Activated B cell treated with CpG ODN at 0.5 μM for 24 hours (primary cell): ENCODE measurements around the gene CABLES1. TPM values are rescaled to one million over a fixed set of nuclear protein-coding genes. Genes with fewer than 3 reads are reported as not detected.

Experiments
- ATAC-seq: fragments of 200-7000 bp; cut with Tn5 transposase; one replicate; pipeline ENCODE4 v1.10.0; 2021; ENCODE audit warnings: low read depth, mild to moderate bottlenecking, moderate library complexity
- CTCF ChIA-PET: fragments of 350-600 bp; sonication (Branson Sonifier 250); formaldehyde crosslinking; loops from one replicate; lab custom pipeline; 2021; ENCODE audit warnings: antibody characterized with exemption; lab: Charles Lee
- POLR2A ChIA-PET: fragments of 350-600 bp; sonication (Branson Sonifier 250); formaldehyde crosslinking; loops from one replicate; lab custom pipeline; 2021; ENCODE audit warnings: antibody characterized with exemption; lab: Charles Lee
- DNase-seq: peaks from one replicate; pipeline ENCODE4 v3.0.0; 2022
- H3K27ac Mint-ChIP-seq: one replicate; pipeline ENCODE4 v1.8.0; 2020; ENCODE audit warnings: mixed read lengths
- H3K27me3 Mint-ChIP-seq: one replicate; pipeline ENCODE4 v1.8.0; 2021; ENCODE audit warnings: mixed read lengths
- H3K36me3 Mint-ChIP-seq: one replicate; pipeline ENCODE4 v1.8.0; 2021; ENCODE audit warnings: low read depth, mixed read lengths
- H3K4me1 Mint-ChIP-seq: one replicate; pipeline ENCODE4 v1.8.0; 2021; ENCODE audit warnings: mixed read lengths
- H3K4me3 Mint-ChIP-seq: one replicate; pipeline ENCODE4 v1.8.0; 2020; ENCODE audit warnings: mild to moderate bottlenecking, mixed read lengths
- H3K9me3 Mint-ChIP-seq: one replicate; pipeline ENCODE4 v1.8.0; 2020; ENCODE audit warnings: mixed read lengths
- CTCF ChIP-seq: fragments of 200-600 bp; IDR thresholded peaks from one replicate; pipeline ENCODE4 v1.8.0; 2022; ENCODE audit warnings: antibody characterized with exemption, mild to moderate bottlenecking
- intact Hi-C: fragments of 100-400 bp; cut with micrococcal nuclease; formaldehyde crosslinking; loops from one replicate; pipeline ENCODE4 v1.15.1; 2024
- total RNA-seq: library from RNA; stranded (reverse); gene quantifications from 2 replicates; pipeline ENCODE4 v1.2.3, GENCODE V29; 2022

The CABLES1 gene
- total RNA-seq, 1 donor from 2014 or later = 32.3 TPM

GRCh38 chr18:23182606-23183005 is 47.3 kb downstream of the CABLES1 start:
- H3K27me3 Mint-ChIP-seq = peaks cover 2% of the 10 kb centered on the region
- CTCF ChIA-PET = interaction anchor here (0.8 to 1.5 kb wide), 2 partner anchors 48 to 197 kb away, joined by 3 to 5 read pairs; no protein-coding TSS in a partner anchor
- ATAC-seq = no peak

GRCh38 chr18:23183411-23184150 is 48.3 kb downstream of the CABLES1 start:
- POLR2A ChIA-PET = no interaction called here
- intact Hi-C loops = no loop called here
- no peak for TF ChIP-seq CTCF
- Mint-ChIP-seq H3K4me1 (peaks cover 13% of the 10 kb centered on the region), H3K27me3 (peaks cover 2% of the 10 kb centered on the region), H3K36me3 (no peaks in the 10 kb centered on the region), H3K4me3 (no peak overlapping the region), H3K27ac (no peak overlapping the region), H3K9me3 (no peaks in the 10 kb centered on the region)
- DNase-seq = no peak
- CTCF ChIA-PET = interaction anchor here (0.8 kb wide), 1 partner anchor 49 kb away, joined by 3 read pairs; no protein-coding TSS in a partner anchor
- no peak for ATAC-seq

More at GRCh38 chr18:23182606-23183005, 47.3 kb downstream of the CABLES1 start:
- no peak overlapping the region for H3K4me3 Mint-ChIP-seq
- peaks cover 13% of the 10 kb centered on the region for H3K4me1 Mint-ChIP-seq
- no peak overlapping the region for H3K27ac Mint-ChIP-seq
- DNase-seq = no peak
- H3K9me3 Mint-ChIP-seq = no peaks in the 10 kb centered on the region
- no peak for TF ChIP-seq CTCF
- intact Hi-C loops = no loop called here
- POLR2A ChIA-PET = interaction anchor here (0.9 kb wide), 1 partner anchor 48 kb away, joined by 3 read pairs; no protein-coding TSS in a partner anchor
- no peaks in the 10 kb centered on the region for H3K36me3 Mint-ChIP-seq

- ATAC-seq = no peak
- intact Hi-C loops = no loop called here
- ChIA-PET POLR2A (interaction anchor here (0.7 kb wide), 1 partner anchor 41 kb away, joined by 6 read pairs; no protein-coding TSS in a partner anchor), CTCF (no interaction called here)
- H3K4me1 Mint-ChIP-seq = peaks cover under 1% of the 10 kb centered on the region
- no peaks in the 10 kb centered on the region for H3K36me3 Mint-ChIP-seq
- no peak overlapping the region for H3K4me3 Mint-ChIP-seq
- H3K27ac Mint-ChIP-seq = no peak overlapping the region
- TF ChIP-seq CTCF = no peak
- no peak for DNase-seq
- no peaks in the 10 kb centered on the region for H3K9me3 Mint-ChIP-seq
- H3K27me3 Mint-ChIP-seq = peaks cover 2% of the 10 kb centered on the region
Observed at GRCh38 chr18:23186781-23187180, 51.5 kb downstream of the CABLES1 start.

GRCh38 chr18:23188068-23188760 is 52.9 kb downstream of the CABLES1 start:
- Mint-ChIP-seq H3K27me3 (peaks cover 2% of the 10 kb centered on the region), H3K4me3 (no peak overlapping the region), H3K4me1 (peaks cover 3% of the 10 kb centered on the region), H3K9me3 (no peaks in the 10 kb centered on the region), H3K36me3 (no peaks in the 10 kb centered on the region), H3K27ac (no peak overlapping the region)
- no peak for TF ChIP-seq CTCF
- ATAC-seq (no peak), DNase-seq (no peak)
- intact Hi-C loops = loop anchor here (2.0 kb wide), 1 partner anchor 15 kb away; no protein-coding TSS in a partner anchor
- POLR2A ChIA-PET = no interaction called here
- CTCF ChIA-PET = no interaction called here

- no peaks in the 10 kb centered on the region for H3K36me3 Mint-ChIP-seq
- no peak overlapping the region for H3K4me3 Mint-ChIP-seq
- no peak for TF ChIP-seq CTCF
- no peak for DNase-seq
- no peak overlapping the region for H3K27ac Mint-ChIP-seq
- ATAC-seq = no peak
- H3K9me3 Mint-ChIP-seq = no peaks in the 10 kb centered on the region
- intact Hi-C loops = loop anchor here (2.0 kb wide), 1 partner anchor 14 kb away; no protein-coding TSS in a partner anchor
- CTCF ChIA-PET = no interaction called here
- POLR2A ChIA-PET = no interaction called here
- peaks cover 3% of the 10 kb centered on the region for H3K4me1 Mint-ChIP-seq
- H3K27me3 Mint-ChIP-seq = peaks cover 2% of the 10 kb centered on the region
Observed at GRCh38 chr18:23189099-23189498, 53.8 kb downstream of the CABLES1 start.
